ENCODE data around the gene ALG14.
"Not testable (repeated sequence)": the region's sequence is repeated elsewhere in the genome, so short reads cannot be mapped to it uniquely, and the experiment has no call there.

ALG14 gene, protein sequence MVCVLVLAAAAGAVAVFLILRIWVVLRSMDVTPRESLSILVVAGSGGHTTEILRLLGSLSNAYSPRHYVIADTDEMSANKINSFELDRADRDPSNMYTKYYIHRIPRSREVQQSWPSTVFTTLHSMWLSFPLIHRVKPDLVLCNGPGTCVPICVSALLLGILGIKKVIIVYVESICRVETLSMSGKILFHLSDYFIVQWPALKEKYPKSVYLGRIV

DNA sequence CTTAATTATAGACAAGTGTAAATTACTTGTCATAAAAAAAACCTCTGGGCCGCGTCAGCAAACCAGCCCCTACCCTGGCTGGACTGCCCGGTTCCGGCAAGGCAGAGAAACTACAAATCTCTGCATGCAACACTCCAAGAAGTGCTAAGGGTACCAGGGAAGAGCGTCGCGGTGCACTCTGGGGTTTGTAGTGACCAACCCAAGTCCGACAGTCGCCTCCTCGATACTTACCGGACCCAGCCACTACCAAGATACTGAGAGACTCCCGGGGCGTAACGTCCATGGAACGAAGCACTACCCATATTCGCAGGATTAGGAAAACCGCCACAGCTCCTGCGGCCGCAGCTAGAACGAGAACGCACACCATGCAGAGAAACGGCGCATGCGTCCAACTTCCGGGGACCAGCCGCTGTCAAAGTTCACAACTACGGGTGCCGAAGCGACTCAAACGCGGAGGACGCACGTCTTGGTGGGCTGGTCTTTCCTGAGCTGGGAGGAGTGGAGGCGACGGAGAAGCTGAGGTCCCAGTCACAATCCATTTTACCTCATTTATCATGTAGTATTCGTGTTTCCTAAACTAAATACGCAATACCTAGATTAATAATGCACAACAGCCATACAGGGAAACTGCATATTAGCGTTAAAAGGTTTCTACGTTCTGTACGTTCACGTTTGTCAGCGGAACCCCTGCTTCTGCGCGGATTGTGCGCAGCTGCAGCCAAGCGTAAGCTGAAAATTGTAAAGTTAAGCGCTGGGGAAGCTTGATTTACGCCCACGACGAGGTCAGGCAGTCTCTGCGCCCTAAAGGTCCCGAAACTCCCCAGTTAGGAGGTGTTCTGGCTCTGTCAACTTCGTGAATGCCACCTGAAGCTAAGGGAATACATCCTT, at the start of gene ALG14:
TSS of gene ALG14 (minus strand) at position 420 of the 888 bp plus-strand sequence. CDS start at position 367, 53 bp downstream.
- DNase-seq (ENCODE audit: low read depth), result peak; percentile 98

- no peak for DNase-seq (ENCODE audit: low read depth)
Observed at GRCh38 chr1:95122151-95122697, 49.5 kb upstream of the ALG14 start.

DNA sequence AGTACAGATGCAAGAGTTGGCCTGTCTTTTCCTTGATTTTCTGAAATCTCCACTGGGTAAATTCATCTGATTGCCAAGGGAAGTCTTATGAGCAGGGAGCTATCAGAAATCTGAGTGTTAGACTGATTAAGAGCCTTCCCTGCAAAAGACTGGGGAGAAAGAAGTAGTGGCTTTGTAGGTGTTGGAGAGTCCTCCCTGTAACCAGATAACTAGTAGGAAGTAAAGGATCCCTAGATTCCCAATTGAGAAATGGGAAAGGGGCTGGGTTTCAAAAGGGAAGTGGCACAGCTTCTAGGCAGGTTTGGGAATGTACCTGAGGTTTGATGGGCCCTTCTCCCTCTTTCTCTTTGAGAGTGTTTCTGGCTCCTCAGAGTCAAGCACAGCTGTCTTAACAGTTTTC, 46.5 kb upstream of the ALG14 start:
- DNase-seq (ENCODE audit: low read depth), result no peak

GRCh38 chr1:95118710-95119109, 46.0 kb upstream of the ALG14 start:
- no peak for DNase-seq (ENCODE audit: low read depth)

DNA sequence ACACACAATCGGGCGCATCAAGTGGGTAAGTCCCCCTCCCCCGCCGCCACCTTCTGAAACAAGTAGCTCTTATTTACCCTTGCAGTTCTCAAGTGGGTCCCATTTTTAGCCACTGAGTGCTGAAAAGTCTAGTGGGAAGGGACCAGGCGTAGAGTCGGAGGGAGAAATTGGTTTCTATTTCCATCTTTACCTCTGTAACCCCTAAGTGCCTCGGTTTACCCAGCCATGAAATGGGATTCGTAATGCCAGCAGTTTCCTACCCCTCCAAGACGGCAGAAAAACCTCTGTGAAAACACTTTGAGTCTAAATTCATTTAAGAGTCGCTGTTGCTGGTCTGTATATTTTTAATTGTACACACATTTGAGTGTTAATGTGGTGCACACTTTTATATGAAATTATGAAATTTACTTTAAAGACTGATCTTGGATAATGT, 45.3 kb upstream of the ALG14 start:
- DNase-seq (ENCODE audit: low read depth), result no peak

- DNase-seq (ENCODE audit: low read depth), result peak; percentile 14
Observed at GRCh38 chr1:95117207-95118066, 44.7 kb upstream of the ALG14 start, which contains the start of gene TLCD4. TLCD4 (plus strand) TSS chr1:95117355; CDS start chr1:95143902, 26,547 bp downstream.

GRCh38 chr1:95116580-95117206, 43.9 kb upstream of the ALG14 start:
- DNase-seq (ENCODE audit: low read depth), result peak; percentile 23

DNA sequence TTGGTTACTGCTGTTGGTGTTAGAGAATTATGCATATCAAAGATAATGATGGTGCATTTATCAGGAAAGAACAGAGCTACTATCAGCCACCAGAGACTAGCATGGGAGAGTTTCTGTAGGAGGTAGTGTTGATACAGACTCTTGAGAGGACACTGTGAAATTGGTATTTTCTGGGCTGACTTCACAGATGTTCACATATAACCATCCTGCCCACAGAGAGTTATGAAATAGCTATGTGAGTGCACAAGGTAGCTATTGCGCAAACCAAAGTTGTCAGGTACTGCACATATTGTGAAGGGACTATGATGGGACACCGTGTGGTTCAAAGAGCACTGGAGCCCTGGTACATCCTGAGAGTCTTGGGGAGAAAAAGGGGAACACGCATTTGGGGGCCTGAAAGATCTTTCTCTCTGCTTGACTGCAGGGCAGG, 43.0 kb upstream of the ALG14 start:
- no peak for DNase-seq (ENCODE audit: low read depth)

DNA sequence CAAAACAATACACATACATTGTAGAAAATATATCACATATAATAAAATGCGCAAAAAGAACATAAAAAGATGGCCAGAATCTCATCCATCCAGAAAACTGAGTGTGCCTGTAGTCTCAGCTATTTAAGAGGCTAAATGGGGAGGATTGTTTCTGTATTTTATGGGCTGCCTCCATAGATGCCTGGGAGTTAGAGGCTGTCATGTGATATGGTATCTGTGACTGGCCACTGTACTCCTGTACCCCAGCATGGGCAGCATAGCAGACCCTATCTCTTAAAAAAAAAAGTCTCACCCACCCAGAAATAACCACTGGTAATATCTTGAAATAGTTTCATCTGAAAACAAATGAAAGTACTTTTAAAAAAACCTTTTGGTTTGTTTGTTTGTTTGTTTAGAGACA, 40.9 kb upstream of the ALG14 start:
- DNase-seq (ENCODE audit: low read depth), result no peak

DNA sequence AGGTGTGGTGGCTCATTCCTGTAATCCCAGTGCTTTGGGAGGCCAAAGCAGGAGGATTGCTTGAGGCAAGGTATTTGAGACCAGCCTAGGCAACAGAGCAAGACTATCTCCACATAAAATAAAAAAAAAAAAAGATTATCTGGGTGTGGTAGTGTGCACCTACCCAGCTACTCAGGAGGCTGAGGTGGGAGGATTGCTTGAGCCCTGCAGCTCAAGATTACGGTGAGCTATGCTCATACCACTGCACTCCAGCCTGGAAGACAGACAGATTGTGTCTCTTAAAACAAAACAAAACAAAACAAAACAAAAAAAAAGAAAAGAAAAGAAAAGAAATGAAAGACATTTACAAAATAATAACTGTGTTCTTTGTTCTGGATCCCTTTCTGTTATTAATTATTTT, 38.3 kb upstream of the ALG14 start:
- DNase-seq (ENCODE audit: low read depth), result no peak

DNA sequence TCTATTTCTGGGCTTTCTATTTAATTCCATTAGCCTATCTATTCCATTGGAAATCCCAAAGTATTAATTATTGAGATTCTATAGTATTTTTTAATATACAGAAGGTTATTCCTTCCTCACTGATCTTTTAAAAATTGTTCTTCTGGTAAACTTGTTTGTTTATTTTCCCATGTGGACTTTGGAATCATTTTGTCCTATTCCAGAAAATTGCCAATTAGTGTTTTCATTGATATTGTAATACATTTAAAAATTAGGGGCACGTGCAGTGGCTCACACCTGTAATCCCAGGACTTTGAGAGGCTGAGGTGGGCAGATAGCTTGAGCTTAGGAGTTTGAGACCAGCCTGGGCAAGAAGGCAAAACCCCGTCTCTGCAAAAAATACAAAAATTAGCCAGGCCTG, 36.0 kb upstream of the ALG14 start:
- DNase-seq (ENCODE audit: low read depth), result no peak

GRCh38 chr1:95098196-95098595, 25.4 kb upstream of the ALG14 start:
- DNase-seq (ENCODE audit: low read depth), result no peak

GRCh38 chr1:95097426-95097825, 24.7 kb upstream of the ALG14 start:
- no peak for DNase-seq (ENCODE audit: low read depth)

DNA sequence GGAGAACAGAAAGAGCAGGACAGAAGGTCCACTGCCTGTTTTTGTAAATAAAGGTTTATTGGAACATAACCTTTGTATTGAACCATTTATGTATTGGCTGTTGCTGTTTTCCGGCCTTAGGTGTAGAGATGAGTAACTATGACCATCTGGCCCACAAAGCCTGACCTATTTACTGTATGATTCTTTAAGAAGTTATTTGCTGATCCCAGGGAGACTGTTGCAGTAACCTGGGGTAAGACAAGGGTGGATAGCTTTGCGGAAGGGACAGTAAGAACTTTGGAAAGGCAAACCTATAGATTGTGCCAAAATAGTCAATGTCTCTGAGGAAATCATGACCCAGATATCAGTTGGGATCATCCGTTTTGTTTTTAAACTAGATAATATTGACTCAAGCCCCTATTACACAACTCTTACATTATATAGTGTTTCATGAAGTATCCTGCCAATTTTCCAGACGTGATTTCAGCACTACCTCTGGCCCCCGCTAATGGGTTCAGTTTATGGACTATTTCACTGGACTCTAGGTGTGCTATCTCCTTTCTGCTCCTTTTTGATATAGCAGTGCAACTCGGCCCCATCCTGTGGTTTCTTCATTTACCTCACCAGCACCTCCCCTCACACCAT, 23.6 kb upstream of the ALG14 start:
- peak; percentile 36 for DNase-seq (ENCODE audit: low read depth)

GRCh38 chr1:95095833-95096217, 23.1 kb upstream of the ALG14 start:
- DNase-seq (ENCODE audit: low read depth), result peak; percentile 30

- no peak for DNase-seq (ENCODE audit: low read depth)
Observed at GRCh38 chr1:95094923-95095322, 22.2 kb upstream of the ALG14 start.

DNA sequence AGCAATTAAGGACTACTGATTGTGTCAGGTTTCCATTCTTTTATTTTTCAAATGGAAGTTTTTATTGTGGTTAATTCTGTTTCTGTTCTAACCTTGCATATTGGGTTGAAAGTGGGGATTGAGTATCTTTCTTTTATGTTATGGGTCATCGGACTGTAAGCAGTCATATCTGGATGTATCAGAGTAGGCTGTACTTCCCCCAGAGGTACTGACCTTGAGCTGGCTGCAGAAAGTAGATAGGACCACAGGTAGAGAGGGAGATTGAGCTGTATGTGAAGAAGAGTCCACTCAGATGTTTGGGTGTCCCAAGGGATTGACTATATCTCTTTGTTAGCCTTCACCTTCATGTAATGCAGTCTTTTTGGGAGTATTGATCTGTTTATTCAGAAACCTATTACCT, 20.5 kb upstream of the ALG14 start:
- DNase-seq (ENCODE audit: low read depth), result no peak

DNA sequence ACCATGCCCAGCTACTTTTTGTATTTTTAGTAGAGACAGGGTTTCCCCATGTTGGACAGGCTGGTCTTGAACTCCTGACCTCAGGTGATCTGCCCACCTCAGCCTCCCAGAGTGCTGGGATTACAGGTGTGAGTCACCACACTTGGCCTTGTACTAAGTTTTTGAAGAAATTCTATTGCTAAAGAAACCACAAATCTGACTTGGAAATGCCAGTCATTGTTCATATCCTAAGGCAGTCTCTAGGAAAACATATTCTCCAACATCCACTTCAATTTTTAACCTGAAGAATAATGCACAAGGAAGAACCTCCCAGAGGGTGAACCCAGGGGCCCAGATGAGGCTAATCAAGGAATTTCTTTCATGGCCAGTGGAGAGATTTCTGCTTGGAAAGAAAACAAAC, 20.1 kb upstream of the ALG14 start:
- peak; percentile 48 for DNase-seq (ENCODE audit: low read depth)

DNA sequence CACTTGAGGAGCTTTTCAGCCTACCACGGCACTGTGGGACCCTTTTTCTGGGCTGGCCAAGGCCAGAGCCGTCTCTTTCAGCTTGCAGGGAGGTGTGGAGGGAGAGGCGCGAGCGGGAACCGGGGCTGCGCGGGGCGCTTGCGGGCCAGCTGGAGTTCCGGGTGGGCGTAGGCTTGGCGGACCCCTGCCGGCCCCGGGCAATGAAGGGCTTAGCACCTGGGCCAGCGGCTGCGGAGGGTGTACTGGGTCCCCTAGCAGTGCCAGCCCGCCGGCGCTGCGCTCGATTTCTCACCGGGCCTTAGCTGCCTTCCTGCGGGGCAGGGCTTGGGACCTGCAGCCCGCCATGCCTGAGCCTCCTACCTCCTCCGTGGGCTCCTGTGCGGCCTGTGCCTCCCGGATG, 18.5 kb upstream of the ALG14 start:
- DNase-seq (ENCODE audit: low read depth), result not testable (repeated sequence)

DNA sequence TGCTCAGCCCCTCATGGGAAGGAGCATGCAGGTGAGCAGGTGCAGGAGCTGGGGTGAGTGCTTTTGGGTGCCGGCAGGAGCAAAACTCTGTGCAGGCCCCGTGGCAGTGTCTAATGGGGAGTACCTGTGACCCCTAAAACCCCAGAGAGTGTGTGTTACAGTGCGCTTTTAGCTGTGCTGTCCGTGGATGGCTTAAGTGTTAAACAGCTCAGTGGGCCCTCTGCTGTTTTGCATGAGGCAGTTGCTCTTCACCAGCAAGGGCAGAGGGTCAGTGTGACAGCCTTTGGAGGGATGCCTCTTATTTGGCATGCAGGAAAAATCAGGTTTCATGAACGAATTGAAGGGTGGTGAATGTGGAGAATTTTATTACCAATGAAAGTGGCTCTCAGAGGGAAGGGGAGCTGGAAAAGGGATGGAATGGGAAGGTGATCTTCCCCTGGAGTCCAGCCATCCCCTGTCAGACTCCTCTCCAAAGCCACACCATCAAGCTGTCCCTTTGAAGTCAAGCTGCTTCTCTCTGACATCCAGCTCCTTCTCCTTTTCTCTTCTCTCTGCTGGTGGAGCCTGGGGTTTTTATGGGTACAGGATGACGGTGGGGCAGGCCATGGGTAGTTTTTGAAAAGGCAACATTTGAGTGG, 17.0 kb upstream of the ALG14 start:
- DNase-seq (ENCODE audit: low read depth), result no peak

DNA sequence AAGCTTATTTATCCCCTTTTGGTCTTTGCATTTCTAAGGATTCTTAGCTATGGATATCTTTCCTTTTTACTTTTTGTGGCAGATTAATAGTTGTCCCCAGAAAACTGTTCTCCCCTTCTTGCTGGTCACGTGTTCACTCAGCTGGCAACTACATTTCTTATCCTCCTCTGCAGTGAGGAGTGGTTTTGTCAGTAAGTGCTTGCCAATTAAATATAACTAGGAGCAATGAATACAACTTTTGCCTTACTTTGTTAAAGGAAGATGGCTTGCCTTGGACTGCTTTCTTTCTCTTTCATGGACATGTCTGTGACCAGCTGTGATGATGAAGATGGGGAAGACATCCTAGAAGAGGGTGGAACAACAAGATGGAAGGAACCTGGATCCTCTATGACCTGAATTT, 15.6 kb upstream of the ALG14 start:
- no peak for DNase-seq (ENCODE audit: low read depth)
